Hepatocyte (in vitro differentiated cells): ENCODE data around the gene HOTAIR. TPM values are rescaled to one million over a fixed set of nuclear protein-coding genes. Genes with fewer than 3 reads are reported as not detected.

ENCODE experiments used
- DNase-seq: peaks from one replicate; pipeline ENCODE4 v3.0.0-alpha.2; 2016; ENCODE audit warnings: low spot score
- H2AFZ ChIP-seq: fragments of 200-600 bp; sonication (generic); 2 replicates; pipeline ENCODE4 v1.6.0; 2016; ENCODE audit warnings: antibody characterized with exemption, mild to moderate bottlenecking
- H3K27ac ChIP-seq: fragments of 200-600 bp; sonication (generic); 2 replicates; pipeline ENCODE4 v1.5.1; 2016; ENCODE audit warnings: mild to moderate bottlenecking
- H3K27me3 ChIP-seq: fragments of 200-600 bp; sonication (generic); 2 replicates; pipeline ENCODE4 v1.6.1; 2016
- H3K36me3 ChIP-seq: fragments of 200-600 bp; sonication (generic); replicated peaks from 2 replicates; pipeline ENCODE4 v1.5.1; 2016; ENCODE audit warnings: low read depth; ENCODE audit not compliant: insufficient read depth
- H3K4me1 ChIP-seq: fragments of 200-600 bp; sonication (generic); 2 replicates; pipeline ENCODE4 v1.5.1; 2016; ENCODE audit warnings: mild to moderate bottlenecking, moderate library complexity; ENCODE audit not compliant: insufficient read depth
- H3K4me2 ChIP-seq: fragments of 200-600 bp; sonication (generic); 2 replicates; pipeline ENCODE4 v1.6.0; 2016
- H3K4me3 ChIP-seq: fragments of 200-600 bp; sonication (generic); 2 replicates; pipeline ENCODE4 v1.5.1; 2016; ENCODE audit warnings: mild to moderate bottlenecking
- H3K79me2 ChIP-seq: fragments of 200-600 bp; sonication (generic); 2 replicates; pipeline ENCODE4 v1.6.0; 2017; ENCODE audit warnings: mild to moderate bottlenecking
- H3K9me2 ChIP-seq: fragments of 200-600 bp; sonication (generic); replicated peaks from 2 replicates; pipeline ENCODE4 v1.6.0; 2017; ENCODE audit warnings: mild to moderate bottlenecking; ENCODE audit not compliant: insufficient read depth
- H3K9me3 ChIP-seq: fragments of 200-600 bp; sonication (generic); 2 replicates; pipeline ENCODE4 v1.5.1; 2016; ENCODE audit warnings: low read depth, mild to moderate bottlenecking
- H4K20me1 ChIP-seq: fragments of 200-600 bp; sonication (generic); 2 replicates; pipeline ENCODE4 v1.6.0; 2016; ENCODE audit warnings: mild to moderate bottlenecking; ENCODE audit not compliant: insufficient read depth, poor library complexity, severe bottlenecking
- EZH2 ChIP-seq: fragments of 200-600 bp; sonication (generic); IDR thresholded peaks from 2 replicates; pipeline ENCODE4 v1.6.1; 2016; ENCODE audit warnings: antibody characterized with exemption, mild to moderate bottlenecking, borderline replicate concordance
- EZH2phosphoT487 ChIP-seq: fragments of 200-600 bp; sonication (generic); IDR thresholded peaks from one replicate; pipeline ENCODE4 v1.6.1; 2018; ENCODE audit warnings: antibody characterized with exemption, mild to moderate bottlenecking, low read depth, moderate library complexity; ENCODE audit not compliant: unreplicated experiment, severe bottlenecking
- WGBS: methylation state at CpG from one replicate; pipeline ENCODE4 v1.1.6; 2016; ENCODE audit warnings: low lambda C conversion rate; ENCODE audit errors: missing lambda C conversion rate; 5-methylcytosine and 5-hydroxymethylcytosine counted together
- microRNA counts: library from miRNA; unstranded; fragments of <30 nt; microRNA quantifications from one replicate; lab custom pipeline; 2017
- microRNA-seq: library from miRNA; unstranded; fragments of <30 nt; microRNA quantifications from one replicate; pipeline ENCODE4, GENCODE V29; 2017
- polyA plus RNA-seq: library from polyadenylated mRNA; unstranded; fragments of >200 nt; fragmentation: Nextera tagmentation; extraction: Ambion mirVana; gene quantifications from 2 replicates; pipeline ENCODE4 v1.2.1, GENCODE V29; 2016
- small RNA-seq: library from RNA; depleted of rRNA; stranded (forward); fragments of <200 nt; gene quantifications from one replicate; pipeline ENCODE3, GENCODE V24; 2014
- total RNA-seq: library from RNA; depleted of rRNA; stranded (reverse); fragments of >200 nt; gene quantifications from 2 replicates; pipeline ENCODE4 v1.2.3, GENCODE V29; 2014
- TF ChIP-seq, protein P1 (sequence below): fragments of 200-600 bp; sonication (generic); IDR thresholded peaks from 2 replicates; pipeline ENCODE4 v1.5.1; 2016; ENCODE audit warnings: antibody characterized with exemption, mild to moderate bottlenecking; ENCODE audit not compliant: poor library complexity

Gene HOTAIR
- total and polyA plus RNA-seq, 2 experiments from 2014 or later, result 0.82 to 0.90 TPM

DNA sequence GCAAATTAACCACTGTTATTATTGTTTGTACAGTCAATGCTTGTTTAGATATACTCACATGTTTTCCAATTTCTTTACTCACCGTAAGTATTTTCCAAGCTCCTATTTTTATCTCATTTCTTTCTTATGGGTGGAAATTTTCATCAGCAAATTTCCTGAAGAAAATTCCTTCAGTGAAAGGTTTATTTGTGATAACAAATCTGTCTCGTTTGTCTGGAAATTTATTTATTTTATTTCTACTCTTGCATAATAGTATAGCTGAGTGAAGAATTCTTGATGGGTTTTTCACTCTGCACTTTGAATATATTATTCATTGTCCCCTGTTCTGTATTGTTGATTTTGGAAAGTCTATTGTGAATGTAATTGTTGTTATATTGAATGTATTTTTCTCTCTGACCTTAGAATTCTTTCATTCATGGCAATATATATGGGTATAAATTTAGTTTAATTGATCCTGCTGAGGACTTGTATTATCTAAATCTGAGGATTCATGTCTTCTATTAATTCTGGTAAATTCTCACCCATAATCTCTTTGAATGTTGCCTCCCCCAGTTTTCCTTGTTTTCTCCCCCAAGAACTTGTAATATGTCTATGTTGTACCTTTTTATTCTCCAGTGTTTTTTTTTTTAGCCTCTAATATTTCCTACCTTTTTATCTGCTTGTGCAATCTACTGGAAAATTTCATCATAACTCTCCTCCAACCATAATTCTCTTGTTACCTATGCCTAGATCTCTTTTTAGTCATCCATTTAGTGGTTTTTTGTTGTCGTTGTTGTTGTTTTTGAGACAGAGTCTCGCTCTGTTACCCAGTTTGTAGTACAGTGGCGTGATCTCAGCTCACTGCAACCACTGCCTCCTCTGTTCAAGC, 57.7 kb downstream of the HOTAIR start:
- Histone ChIP-seq H2AFZ (no peak overlapping the region), H3K4me2 (no peak overlapping the region), H3K27ac (no peak overlapping the region), H3K4me3 (no peak overlapping the region), H3K4me1 (no peaks in the 10 kb centered on the region), H3K79me2 (no peaks in the 10 kb centered on the region), H3K9me2 (no peaks in the 10 kb centered on the region), H3K36me3 (no peaks in the 10 kb centered on the region), H4K20me1 (no peaks in the 10 kb centered on the region), H3K9me3 (no peaks in the 10 kb centered on the region), H3K27me3 (peaks cover 85% of the 10 kb centered on the region)
- no peak for DNase-seq
- TF ChIP-seq EZH2 (no peak), EZH2phosphoT487 (no peak)
- TF ChIP-seq, protein P1, sequence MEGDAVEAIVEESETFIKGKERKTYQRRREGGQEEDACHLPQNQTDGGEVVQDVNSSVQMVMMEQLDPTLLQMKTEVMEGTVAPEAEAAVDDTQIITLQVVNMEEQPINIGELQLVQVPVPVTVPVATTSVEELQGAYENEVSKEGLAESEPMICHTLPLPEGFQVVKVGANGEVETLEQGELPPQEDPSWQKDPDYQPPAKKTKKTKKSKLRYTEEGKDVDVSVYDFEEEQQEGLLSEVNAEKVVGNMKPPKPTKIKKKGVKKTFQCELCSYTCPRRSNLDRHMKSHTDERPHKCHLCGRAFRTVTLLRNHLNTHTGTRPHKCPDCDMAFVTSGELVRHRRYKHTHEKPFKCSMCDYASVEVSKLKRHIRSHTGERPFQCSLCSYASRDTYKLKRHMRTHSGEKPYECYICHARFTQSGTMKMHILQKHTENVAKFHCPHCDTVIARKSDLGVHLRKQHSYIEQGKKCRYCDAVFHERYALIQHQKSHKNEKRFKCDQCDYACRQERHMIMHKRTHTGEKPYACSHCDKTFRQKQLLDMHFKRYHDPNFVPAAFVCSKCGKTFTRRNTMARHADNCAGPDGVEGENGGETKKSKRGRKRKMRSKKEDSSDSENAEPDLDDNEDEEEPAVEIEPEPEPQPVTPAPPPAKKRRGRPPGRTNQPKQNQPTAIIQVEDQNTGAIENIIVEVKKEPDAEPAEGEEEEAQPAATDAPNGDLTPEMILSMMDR, result no peak
- WGBS, result 76% methylated on average over 5 of the region's 5 CpGs

MicroRNAs within 50 kb of the gene (microRNA counts, 767-probe panel; counts per million panel counts)
- 4,355 counts per million, percentile 14 among the panel's probes with 10 or more counts for microRNA hsa-miR-196a-5p (lab: Ali Mortazavi, UCI)

Small RNA genes within 50 kb of the gene (microRNA-seq; reads per million reads assigned to microRNA genes)
- 435 reads per million, percentile 71 among the genes with 10 or more reads in this experiment for gene MIR196A2

Small RNA genes within 50 kb of the gene (small RNA-seq; reads per million reads assigned to genes)
- gene AC012531.3 (not detected), gene AC012531.4 (not detected), gene MIR196A2 (15.0 reads per million, percentile 95 among the genes with 10 or more reads in this experiment), gene RF01905 (not detected), gene RF01906 (not detected)

Other genes with a start within 250 kb of the HOTAIR start
- gene CALCOCO1, start 247.5 kb downstream of the HOTAIR start, total RNA-seq, result 63.5 and 71.3 TPM in 2 replicates
- 74.4 and 83.1 TPM in 2 replicates for gene CALCOCO1, start 247.5 kb downstream of the HOTAIR start, polyA plus RNA-seq
- gene CISTR, start 223.0 kb downstream of the HOTAIR start, total RNA-seq, result not detected in 2 replicates
- gene CISTR, start 223.0 kb downstream of the HOTAIR start, polyA plus RNA-seq, result not detected in 2 replicates
- gene HOXC13, start 36.1 kb downstream of the HOTAIR start, total RNA-seq, result 0.20 and 0.40 TPM in 2 replicates
- 0.06 and 0.69 TPM in 2 replicates for gene HOXC13, start 36.1 kb downstream of the HOTAIR start, polyA plus RNA-seq
- gene HOXC12, start 20.1 kb downstream of the HOTAIR start, total RNA-seq, result not detected in 2 replicates
- gene HOXC12, start 20.1 kb downstream of the HOTAIR start, polyA plus RNA-seq, result not detected in 2 replicates
- 0.63 and 1.5 TPM in 2 replicates for gene HOXC11, start 1.8 kb downstream of the HOTAIR start, total RNA-seq
- 1.3 and 1.4 TPM in 2 replicates for gene HOXC11, start 1.8 kb downstream of the HOTAIR start, polyA plus RNA-seq
- 0.23 and 0.60 TPM in 2 replicates for gene HOXC10, start 10.2 kb upstream of the HOTAIR start, total RNA-seq
- 1.6 and 1.7 TPM in 2 replicates for gene HOXC10, start 10.2 kb upstream of the HOTAIR start, polyA plus RNA-seq
- gene HOXC9, start 25.2 kb upstream of the HOTAIR start, total RNA-seq, result 0.10 and 0.60 TPM in 2 replicates
- gene HOXC9, start 25.2 kb upstream of the HOTAIR start, polyA plus RNA-seq, result 2.7 and 4.1 TPM in 2 replicates
- 1.6 and 2.0 TPM in 2 replicates for gene HOXC8, start 34.0 kb upstream of the HOTAIR start, total RNA-seq
- gene HOXC8, start 34.0 kb upstream of the HOTAIR start, polyA plus RNA-seq, result 6.4 and 8.5 TPM in 2 replicates
- gene HOXC6, start 53.5 kb upstream of the HOTAIR start, total RNA-seq, result 2.6 and 4.5 TPM in 2 replicates
- gene HOXC6, start 53.5 kb upstream of the HOTAIR start, polyA plus RNA-seq, result 11.1 and 12.1 TPM in 2 replicates
- gene HOXC5, start 58.1 kb upstream of the HOTAIR start, total RNA-seq, result 0.20 and 0.40 TPM in 2 replicates
- gene HOXC5, start 58.1 kb upstream of the HOTAIR start, polyA plus RNA-seq, result 0.18 and 1.1 TPM in 2 replicates
- 1.5 and 2.1 TPM in 2 replicates for gene HOXC4, start 78.9 kb upstream of the HOTAIR start, total RNA-seq
- 4.4 and 4.8 TPM in 2 replicates for gene HOXC4, start 78.9 kb upstream of the HOTAIR start, polyA plus RNA-seq
- gene SMUG1, start 214.0 kb upstream of the HOTAIR start, total RNA-seq, result 54.3 and 59.1 TPM in 2 replicates
- gene SMUG1, start 214.0 kb upstream of the HOTAIR start, polyA plus RNA-seq, result 70.3 and 77.9 TPM in 2 replicates